ENCODE measurements around the gene ADAMTS20.

The ADAMTS20 gene

DNA sequence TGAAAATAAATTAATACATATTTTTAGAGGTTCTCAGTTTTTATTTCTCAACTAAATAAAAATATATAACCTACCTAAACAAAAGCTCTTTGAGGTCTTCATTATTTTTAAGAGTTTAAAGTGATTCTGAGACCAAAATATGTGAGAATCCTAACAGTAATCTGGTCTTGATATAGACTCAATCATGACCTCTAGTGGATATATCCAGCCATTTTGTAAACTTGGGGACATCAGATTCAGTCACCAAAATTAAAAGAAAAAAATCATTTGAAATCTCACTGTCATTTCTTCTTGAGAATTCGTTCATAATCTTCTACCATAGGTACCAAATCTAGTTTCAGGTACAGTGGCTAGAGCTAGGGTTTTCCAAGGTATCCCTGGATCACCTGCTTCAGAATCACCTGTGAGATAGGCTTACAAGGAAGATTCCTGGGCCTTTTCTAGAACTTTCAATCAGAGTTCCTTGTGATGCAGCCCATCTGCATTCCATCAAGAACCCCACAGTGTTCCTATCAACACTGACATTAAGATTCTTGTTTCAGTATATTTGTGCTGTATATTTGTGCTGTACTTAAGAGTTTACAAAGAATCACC, 214.9 kb downstream of the ADAMTS20 start:
- DNase-seq (ENCODE audit: low read depth) = peak; percentile 22
- TF ChIP-seq, protein P1, sequence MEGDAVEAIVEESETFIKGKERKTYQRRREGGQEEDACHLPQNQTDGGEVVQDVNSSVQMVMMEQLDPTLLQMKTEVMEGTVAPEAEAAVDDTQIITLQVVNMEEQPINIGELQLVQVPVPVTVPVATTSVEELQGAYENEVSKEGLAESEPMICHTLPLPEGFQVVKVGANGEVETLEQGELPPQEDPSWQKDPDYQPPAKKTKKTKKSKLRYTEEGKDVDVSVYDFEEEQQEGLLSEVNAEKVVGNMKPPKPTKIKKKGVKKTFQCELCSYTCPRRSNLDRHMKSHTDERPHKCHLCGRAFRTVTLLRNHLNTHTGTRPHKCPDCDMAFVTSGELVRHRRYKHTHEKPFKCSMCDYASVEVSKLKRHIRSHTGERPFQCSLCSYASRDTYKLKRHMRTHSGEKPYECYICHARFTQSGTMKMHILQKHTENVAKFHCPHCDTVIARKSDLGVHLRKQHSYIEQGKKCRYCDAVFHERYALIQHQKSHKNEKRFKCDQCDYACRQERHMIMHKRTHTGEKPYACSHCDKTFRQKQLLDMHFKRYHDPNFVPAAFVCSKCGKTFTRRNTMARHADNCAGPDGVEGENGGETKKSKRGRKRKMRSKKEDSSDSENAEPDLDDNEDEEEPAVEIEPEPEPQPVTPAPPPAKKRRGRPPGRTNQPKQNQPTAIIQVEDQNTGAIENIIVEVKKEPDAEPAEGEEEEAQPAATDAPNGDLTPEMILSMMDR (IDR thresholded peaks at IDR 0.05; ENCODE audit: insufficient read depth, low read depth, low read length, missing control alignments) = peak; percentile 16
- H3K4me3 ChIP-seq (ENCODE audit: low read depth, low read length) = no peak overlapping the region

DNA sequence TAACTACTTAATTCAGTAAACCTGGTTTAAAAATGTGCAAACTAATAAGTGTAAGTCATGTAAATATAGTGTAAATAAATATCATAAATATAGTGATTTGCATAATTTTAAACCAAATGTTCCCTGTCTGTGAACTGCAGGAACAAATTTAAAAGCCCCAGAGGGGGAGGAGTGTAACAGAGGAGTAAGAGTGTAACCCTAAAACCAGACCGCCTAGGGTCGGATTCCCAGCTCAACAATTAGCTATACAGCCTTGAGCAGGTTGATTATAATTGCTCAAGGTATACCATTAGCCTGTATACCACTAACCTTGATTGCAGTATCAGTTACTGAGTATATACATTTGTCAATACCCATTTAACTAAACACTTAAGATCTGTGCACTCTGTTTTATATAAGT, 218.4 kb downstream of the ADAMTS20 start:
- no peak overlapping the region for H3K4me3 ChIP-seq (ENCODE audit: low read depth, low read length)
- no peak for DNase-seq (ENCODE audit: low read depth)
- TF ChIP-seq, protein P1 (IDR thresholded peaks at IDR 0.05; ENCODE audit: insufficient read depth, low read depth, low read length, missing control alignments) = no peak

DNA sequence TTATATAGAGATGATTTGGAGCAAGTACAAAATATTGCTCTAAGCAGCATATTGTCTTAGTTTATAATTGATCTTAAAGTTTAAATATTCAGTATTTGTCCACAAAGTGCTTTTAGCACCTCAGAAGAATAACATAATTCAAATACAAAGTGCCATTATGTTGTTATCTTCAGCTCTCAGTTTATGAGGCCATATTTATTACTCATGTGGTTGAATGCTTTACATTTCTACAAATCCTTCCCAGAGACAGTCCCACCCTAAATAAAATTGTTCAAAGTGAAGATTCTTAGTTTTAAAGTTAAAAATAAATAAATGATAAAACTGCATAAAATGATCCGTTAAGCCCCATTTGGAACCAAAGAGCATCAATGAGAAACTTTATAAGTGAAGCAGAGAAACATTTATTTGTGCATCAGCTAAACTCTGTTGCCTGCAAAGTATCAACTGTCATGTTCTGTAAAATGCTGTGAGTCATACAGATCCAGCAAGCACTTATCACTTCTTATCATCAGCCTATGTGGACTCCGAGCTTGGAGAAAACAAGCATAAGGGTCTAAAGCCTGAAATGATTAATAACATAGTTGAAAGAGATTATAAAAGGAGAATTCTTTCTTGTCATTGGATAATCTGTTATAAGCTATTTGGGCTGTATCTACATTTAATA, 218.9 kb downstream of the ADAMTS20 start:
- TF ChIP-seq, protein P1 (IDR thresholded peaks at IDR 0.05; ENCODE audit: insufficient read depth, low read depth, low read length, missing control alignments) = no peak
- no peak for DNase-seq (ENCODE audit: low read depth)
- no peak overlapping the region for H3K4me3 ChIP-seq (ENCODE audit: low read depth, low read length)

DNA sequence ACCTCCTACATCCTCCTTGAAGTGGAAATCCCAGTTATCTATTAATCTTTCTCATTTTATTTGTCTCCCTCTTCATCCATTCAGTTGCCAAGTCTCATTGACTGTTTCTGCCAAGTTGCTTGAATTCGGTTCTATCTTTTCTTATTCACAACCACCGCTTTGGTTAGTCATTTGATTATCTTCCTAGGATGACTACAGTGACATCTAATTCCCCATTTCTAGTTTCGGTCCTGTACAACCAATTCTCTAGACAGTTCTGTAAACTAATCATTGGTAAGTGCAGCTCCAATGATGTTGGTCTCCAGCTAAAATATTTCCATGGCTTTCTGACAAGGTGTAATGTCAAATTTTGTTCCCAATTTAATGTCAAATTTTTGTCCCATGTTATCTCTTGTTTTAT, 220.1 kb downstream of the ADAMTS20 start:
- no peak for DNase-seq (ENCODE audit: low read depth)
- TF ChIP-seq, protein P1 (IDR thresholded peaks at IDR 0.05; ENCODE audit: insufficient read depth, low read depth, low read length, missing control alignments) = no peak
- no peak overlapping the region for H3K4me3 ChIP-seq (ENCODE audit: low read depth, low read length)

DNA sequence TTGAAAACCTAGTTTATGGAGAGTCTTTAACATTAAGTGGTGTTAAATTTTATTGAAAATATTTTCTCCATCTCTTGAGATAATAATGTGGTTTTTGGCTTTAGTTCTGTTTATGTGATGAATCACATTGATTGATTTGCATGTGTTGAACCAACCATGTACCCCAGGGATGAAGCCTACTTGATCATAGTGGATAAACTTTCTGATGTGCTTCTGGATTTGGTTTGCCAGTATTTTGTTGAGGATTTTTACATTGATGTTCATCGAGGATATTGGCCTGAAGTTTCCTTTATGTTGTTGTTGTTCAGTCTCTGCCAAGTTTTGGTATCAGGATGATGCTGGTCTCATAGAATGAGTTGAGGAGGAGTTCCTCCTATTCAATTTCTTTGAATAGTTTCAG, 222.6 kb downstream of the ADAMTS20 start:
- H3K4me3 ChIP-seq (ENCODE audit: low read depth, low read length) = no peak overlapping the region
- TF ChIP-seq, protein P1 (IDR thresholded peaks at IDR 0.05; ENCODE audit: insufficient read depth, low read depth, low read length, missing control alignments) = no peak
- DNase-seq (ENCODE audit: low read depth) = no peak

DNA sequence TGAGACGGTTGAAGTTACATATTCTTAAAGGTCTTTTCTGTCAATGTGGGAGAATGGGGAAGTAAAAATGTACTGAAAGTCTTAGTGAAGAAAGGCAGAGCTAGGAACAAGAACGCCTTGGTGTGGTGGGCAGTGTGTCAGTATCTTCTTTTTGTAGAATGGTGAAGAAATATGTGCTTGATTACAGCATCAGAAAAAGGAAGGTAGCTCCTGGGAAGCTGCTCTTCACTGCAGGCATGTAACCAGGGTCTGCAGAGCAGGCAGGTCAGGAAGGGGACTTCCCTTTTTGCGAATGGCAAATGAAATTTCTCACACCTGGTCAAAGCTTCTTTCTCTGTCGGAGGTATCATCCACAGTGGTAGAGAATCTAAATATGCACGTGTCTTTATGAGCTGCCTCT, 226.2 kb downstream of the ADAMTS20 start:
- no peak overlapping the region for H3K4me3 ChIP-seq (ENCODE audit: low read depth, low read length)
- TF ChIP-seq, protein P1 (IDR thresholded peaks at IDR 0.05; ENCODE audit: insufficient read depth, low read depth, low read length, missing control alignments) = no peak
- DNase-seq (ENCODE audit: low read depth) = no peak

DNA sequence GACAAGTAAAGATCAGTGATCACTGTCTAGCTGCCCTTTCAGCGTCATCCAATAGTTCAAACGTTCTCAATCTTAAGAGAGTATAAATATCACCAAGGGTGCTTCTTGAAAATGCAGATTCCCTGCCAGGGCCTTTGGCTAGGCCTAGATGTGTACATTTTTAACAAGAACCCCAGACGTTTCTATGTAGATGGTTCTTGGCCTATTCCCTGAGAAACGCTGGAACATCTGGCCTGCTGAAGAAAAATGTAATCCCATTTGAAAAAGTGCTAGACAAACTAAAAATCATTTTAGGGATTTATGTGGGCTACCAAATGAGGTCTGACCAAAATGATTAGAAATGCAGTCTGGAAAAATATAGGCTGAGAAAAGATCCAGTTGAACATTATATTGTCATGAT, 231.7 kb downstream of the ADAMTS20 start:
- DNase-seq (ENCODE audit: low read depth) = no peak
- H3K4me3 ChIP-seq (ENCODE audit: low read depth, low read length) = no peak overlapping the region
- TF ChIP-seq, protein P1 (IDR thresholded peaks at IDR 0.05; ENCODE audit: insufficient read depth, low read depth, low read length, missing control alignments) = no peak
